GM23338 (cell line): ENCODE measurements around the gene PPP2R5E. TPM values are rescaled to one million over a fixed set of nuclear protein-coding genes. Genes with fewer than 3 reads are reported as not detected.

Source experiments
- ATAC-seq: fragments of 200-7000 bp; cut with Tn5 transposase; 3 replicates; pipeline ENCODE4 v1.9.1; 2020
- DNase-seq: peaks from one replicate; pipeline ENCODE4 v3.0.0-alpha.2; 2015; ENCODE audit warnings: low spot score
- H2AFZ ChIP-seq: fragments of 200-600 bp; sonication (generic); 2 replicates; pipeline ENCODE4 v1.8.0; 2016; ENCODE audit warnings: antibody characterized with exemption, mild to moderate bottlenecking, moderate library complexity
- H3F3A ChIP-seq: fragments of 200-600 bp; sonication (generic); replicated peaks from 2 replicates; pipeline ENCODE4 v1.8.0; 2017; ENCODE audit warnings: antibody characterized with exemption, mixed run types, low read depth
- H3K27ac ChIP-seq: fragments of 200-600 bp; sonication (generic); 2 replicates; pipeline ENCODE4 v1.6.1; 2016; ENCODE audit warnings: low read depth
- H3K27me3 ChIP-seq: fragments of 200-600 bp; sonication (generic); 2 replicates; pipeline ENCODE4 v1.8.0; 2016; ENCODE audit warnings: mild to moderate bottlenecking, mixed run types, moderate library complexity; ENCODE audit not compliant: insufficient read depth
- H3K36me3 ChIP-seq: fragments of 200-600 bp; sonication (generic); 2 replicates; pipeline ENCODE4 v1.8.0; 2016; ENCODE audit warnings: mild to moderate bottlenecking; ENCODE audit not compliant: insufficient read depth
- H3K4me1 ChIP-seq: fragments of 200-600 bp; sonication (generic); 2 replicates; pipeline ENCODE4 v1.8.0; 2016; ENCODE audit warnings: mild to moderate bottlenecking, moderate library complexity; ENCODE audit not compliant: insufficient read depth
- H3K4me2 ChIP-seq: fragments of 200-600 bp; sonication (generic); 2 replicates; pipeline ENCODE4 v1.7.1; 2017; ENCODE audit warnings: mixed run types
- H3K4me3 ChIP-seq: fragments of 200-600 bp; sonication (generic); 2 replicates; pipeline ENCODE4 v1.6.1; 2016; ENCODE audit warnings: mixed run types
- H3K79me2 ChIP-seq: fragments of 200-600 bp; sonication (generic); replicated peaks from 2 replicates; pipeline ENCODE4 v1.8.0; 2017; ENCODE audit warnings: mild to moderate bottlenecking; ENCODE audit not compliant: insufficient read depth
- H3K9me2 ChIP-seq: fragments of 200-600 bp; sonication (generic); 2 replicates; pipeline ENCODE4 v1.8.0; 2017; ENCODE audit not compliant: insufficient read depth
- H4K20me1 ChIP-seq: fragments of 200-600 bp; sonication (generic); replicated peaks from 2 replicates; pipeline ENCODE4 v1.8.0; 2017; ENCODE audit warnings: mild to moderate bottlenecking; ENCODE audit not compliant: insufficient read depth
- H3K27ac Mint-ChIP-seq: 2 replicates; pipeline ENCODE4 v1.8.0; 2020; ENCODE audit warnings: inconsistent platforms, mild to moderate bottlenecking, moderate library complexity, mixed read lengths
- H3K27me3 Mint-ChIP-seq: 3 replicates; pipeline ENCODE4 v1.8.0; 2022; ENCODE audit warnings: low read depth, mild to moderate bottlenecking, moderate library complexity, mixed read lengths, inconsistent platforms; ENCODE audit not compliant: insufficient read depth, poor library complexity
- H3K36me3 Mint-ChIP-seq: 3 replicates; pipeline ENCODE4 v1.8.0; 2021; ENCODE audit warnings: low read depth, mild to moderate bottlenecking, inconsistent platforms, moderate library complexity, mixed read lengths
- H3K4me1 Mint-ChIP-seq: 3 replicates; pipeline ENCODE4 v1.8.0; 2020; ENCODE audit warnings: mild to moderate bottlenecking, inconsistent platforms, mixed read lengths
- H3K4me3 Mint-ChIP-seq: 3 replicates; pipeline ENCODE4 v1.8.0; 2021; ENCODE audit warnings: moderate library complexity, mild to moderate bottlenecking, inconsistent platforms, mixed read lengths
- H3K9me3 Mint-ChIP-seq: 3 replicates; pipeline ENCODE4 v1.8.0; 2020; ENCODE audit warnings: moderate library complexity, mild to moderate bottlenecking, inconsistent platforms, mixed read lengths
- CTCF ChIP-seq, 2 experiments: fragments of 200-600 bp in 1 of 2; sonication (generic) in 1 of 2; conservative IDR thresholded peaks; 2 replicates each; pipeline versions ENCODE4 v1.5.1 to v1.6.1; 2016 to 2017; ENCODE audit warnings: antibody characterized with exemption in 2 of 2, low read depth in 2 of 2, mild to moderate bottlenecking in 2 of 2, moderate library complexity in 1 of 2
- EZH2 ChIP-seq: fragments of 200-600 bp; sonication (generic); IDR thresholded peaks from one replicate; pipeline ENCODE4 v1.8.0; 2017; ENCODE audit warnings: antibody characterized with exemption, mild to moderate bottlenecking, low read depth; ENCODE audit not compliant: unreplicated experiment
- EZH2phosphoT487 ChIP-seq: fragments of 200-600 bp; sonication (generic); IDR thresholded peaks from one replicate; pipeline ENCODE4 v1.8.1; 2018; ENCODE audit warnings: antibody characterized with exemption; ENCODE audit not compliant: unreplicated experiment
- JUNB ChIP-seq: IDR thresholded peaks from one replicate; pipeline ENCODE4 v1.6.1; 2016; ENCODE audit warnings: antibody characterized with exemption; ENCODE audit not compliant: unreplicated experiment
- STAT1 ChIP-seq: IDR thresholded peaks from one replicate; pipeline ENCODE4 v1.6.1; 2016; ENCODE audit warnings: antibody characterized with exemption; ENCODE audit not compliant: unreplicated experiment
- ZNF462 ChIP-seq: fragments of 250-450 bp; sonication (Bioruptor Pico); IDR thresholded peaks from 2 replicates; pipeline ENCODE4 v1.5.0; 2020; ENCODE audit warnings: mild to moderate bottlenecking, moderate library complexity
- polyA plus RNA-seq: library from polyadenylated mRNA; unstranded; fragments of >200 nt; fragmentation: Nextera tagmentation; extraction: Ambion mirVana; gene quantifications from 2 replicates; pipeline ENCODE4 v1.2.1, GENCODE V29; 2016
- total RNA-seq: library from RNA; depleted of rRNA; stranded (reverse); fragments of >200 nt; shearing (Covaris generic); gene quantifications from 2 replicates; pipeline ENCODE4 v1.2.3, GENCODE V29; 2014

The PPP2R5E gene
- total and polyA plus RNA-seq, 2 experiments from 2014 or later, result 40.9 to 45.5 TPM

- TF ChIP-seq EZH2phosphoT487, result no peak
- no peak for TF ChIP-seq STAT1
- no peak for TF ChIP-seq ZNF462
- no peak for TF ChIP-seq JUNB
These were observed 46.3 kb downstream of the PPP2R5E start (continued) for GRCh38 chr14:63496837-63497400.

GRCh38 chr14:63493246-63493645 lies 49.9 kb downstream of the PPP2R5E start:
- H3F3A ChIP-seq, result no peaks in the 10 kb centered on the region
- Mint-ChIP-seq H3K27ac (peak overlapping the region; percentile 86), H3K36me3 (no peaks in the 10 kb centered on the region), H3K9me3 (no peaks in the 10 kb centered on the region), H3K27me3 (peaks cover 2% of the 10 kb centered on the region), H3K4me1 (peaks cover 30% of the 10 kb centered on the region), H3K4me3 (no peak overlapping the region)
- H4K20me1 ChIP-seq, result peaks cover 47% of the 10 kb centered on the region
- no peak for TF ChIP-seq EZH2
- peak in 1 of 2 experiments; percentile 40; a peak in 2 of 4 replicates for TF ChIP-seq CTCF (conservative IDR thresholded peaks at IDR 0.05; ENCODE audit: low read depth in 2 of 2)
- H2AFZ ChIP-seq, result no peak overlapping the region
- 0 out of 2 replicates have a peak overlapping the region, but pooled peaks have one; percentile 7 for H3K4me2 ChIP-seq
- no peaks in the 10 kb centered on the region for H3K36me3 ChIP-seq
- DNase-seq (peak; percentile 61), ATAC-seq (peak; percentile 83)
- peak overlapping the region; percentile 48; the same call in 1 of the 2 replicates for H3K27ac ChIP-seq
- H3K4me1 ChIP-seq, result peaks cover 31% of the 10 kb centered on the region
- H3K79me2 ChIP-seq, result peaks cover 98% of the 10 kb centered on the region
- no peak overlapping the region for H3K4me3 ChIP-seq
- no peaks in the 10 kb centered on the region for H3K9me2 ChIP-seq
- H3K27me3 ChIP-seq, result no peaks in the 10 kb centered on the region
